ENCODE measurements around the gene KCNQ1. TPM values are rescaled to one million over a fixed set of nuclear protein-coding genes. Genes with fewer than 3 reads are reported as not detected.

KCNQ1 gene
- total RNA-seq, 4 donors from 2014 or later = 3.2 to 12.7 (median 5.5) TPM

DNA sequence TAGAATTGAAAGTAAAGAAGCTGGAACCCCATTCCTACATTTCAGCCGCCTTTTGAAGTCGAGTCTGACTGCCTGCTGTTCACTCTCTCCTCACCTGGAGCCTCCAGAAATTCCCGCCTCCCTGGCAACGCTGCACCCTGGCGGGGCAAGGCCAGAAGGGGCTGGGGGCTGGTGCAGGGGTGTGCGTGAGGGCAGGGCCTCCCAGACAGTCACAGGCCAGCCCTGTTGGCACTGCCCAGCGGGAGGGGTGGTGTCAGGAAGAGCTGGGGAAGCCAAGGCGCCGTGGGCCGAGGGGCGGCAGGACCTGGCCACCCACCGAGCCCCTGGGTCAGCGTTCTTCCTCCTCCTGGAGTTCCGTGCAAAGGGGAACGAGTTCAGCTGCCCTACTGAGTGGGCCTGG, 131.7 kb downstream of the KCNQ1 start:
- TF ChIP-seq, protein P1, sequence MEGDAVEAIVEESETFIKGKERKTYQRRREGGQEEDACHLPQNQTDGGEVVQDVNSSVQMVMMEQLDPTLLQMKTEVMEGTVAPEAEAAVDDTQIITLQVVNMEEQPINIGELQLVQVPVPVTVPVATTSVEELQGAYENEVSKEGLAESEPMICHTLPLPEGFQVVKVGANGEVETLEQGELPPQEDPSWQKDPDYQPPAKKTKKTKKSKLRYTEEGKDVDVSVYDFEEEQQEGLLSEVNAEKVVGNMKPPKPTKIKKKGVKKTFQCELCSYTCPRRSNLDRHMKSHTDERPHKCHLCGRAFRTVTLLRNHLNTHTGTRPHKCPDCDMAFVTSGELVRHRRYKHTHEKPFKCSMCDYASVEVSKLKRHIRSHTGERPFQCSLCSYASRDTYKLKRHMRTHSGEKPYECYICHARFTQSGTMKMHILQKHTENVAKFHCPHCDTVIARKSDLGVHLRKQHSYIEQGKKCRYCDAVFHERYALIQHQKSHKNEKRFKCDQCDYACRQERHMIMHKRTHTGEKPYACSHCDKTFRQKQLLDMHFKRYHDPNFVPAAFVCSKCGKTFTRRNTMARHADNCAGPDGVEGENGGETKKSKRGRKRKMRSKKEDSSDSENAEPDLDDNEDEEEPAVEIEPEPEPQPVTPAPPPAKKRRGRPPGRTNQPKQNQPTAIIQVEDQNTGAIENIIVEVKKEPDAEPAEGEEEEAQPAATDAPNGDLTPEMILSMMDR (IDR thresholded peaks at IDR 0.05; ENCODE audit: low read depth) = no peak

DNA sequence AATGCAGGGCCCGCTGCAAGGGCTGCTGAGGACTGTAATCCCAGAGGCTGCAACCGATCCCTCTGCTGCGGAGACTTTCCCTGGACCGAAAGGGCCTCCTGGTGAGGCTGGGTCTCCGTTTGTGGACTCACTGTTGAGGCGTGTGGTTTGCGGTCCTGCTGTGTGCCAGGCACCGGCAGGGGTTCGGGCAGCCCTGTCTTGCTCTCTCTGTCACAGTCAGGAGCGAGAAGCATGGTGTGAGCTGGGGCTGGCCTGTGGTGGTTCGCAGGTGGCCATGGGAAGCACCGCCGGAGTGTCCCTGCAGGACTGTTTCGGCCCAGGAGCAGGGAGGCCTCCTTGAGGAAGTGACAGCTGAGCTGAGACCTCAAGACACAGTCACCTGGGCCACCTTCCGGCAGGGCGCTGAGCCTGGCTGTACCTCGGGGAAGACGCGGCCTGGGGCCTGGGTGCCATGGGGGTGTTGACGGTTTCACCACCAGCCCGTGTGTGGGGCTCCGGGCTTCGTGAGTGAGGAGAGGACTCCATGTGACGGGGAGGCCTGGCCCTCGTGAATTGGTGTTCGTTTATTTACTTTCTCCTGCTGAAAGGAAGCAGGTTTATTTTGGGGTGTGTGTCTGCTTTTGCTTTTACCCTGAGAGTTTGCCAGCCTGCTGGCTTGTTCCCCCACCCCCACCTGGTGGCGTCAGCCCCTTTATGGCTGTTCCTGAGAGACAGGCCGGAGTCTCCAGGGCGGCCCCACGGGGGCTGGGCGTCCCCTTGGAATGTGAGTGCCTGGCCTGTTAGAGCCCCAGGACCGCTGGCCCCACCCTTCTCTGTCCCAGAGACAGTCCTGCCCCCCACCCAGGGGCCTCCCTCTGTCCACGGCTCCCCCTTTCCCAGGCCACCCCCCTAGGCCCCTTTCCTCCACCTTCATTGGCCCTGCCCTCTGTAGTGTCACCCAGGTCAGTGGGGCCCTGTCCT, 132.5 kb downstream of the KCNQ1 start:
- TF ChIP-seq, protein P1 (IDR thresholded peaks at IDR 0.05; ENCODE audit: low read depth) = no peak

DNA sequence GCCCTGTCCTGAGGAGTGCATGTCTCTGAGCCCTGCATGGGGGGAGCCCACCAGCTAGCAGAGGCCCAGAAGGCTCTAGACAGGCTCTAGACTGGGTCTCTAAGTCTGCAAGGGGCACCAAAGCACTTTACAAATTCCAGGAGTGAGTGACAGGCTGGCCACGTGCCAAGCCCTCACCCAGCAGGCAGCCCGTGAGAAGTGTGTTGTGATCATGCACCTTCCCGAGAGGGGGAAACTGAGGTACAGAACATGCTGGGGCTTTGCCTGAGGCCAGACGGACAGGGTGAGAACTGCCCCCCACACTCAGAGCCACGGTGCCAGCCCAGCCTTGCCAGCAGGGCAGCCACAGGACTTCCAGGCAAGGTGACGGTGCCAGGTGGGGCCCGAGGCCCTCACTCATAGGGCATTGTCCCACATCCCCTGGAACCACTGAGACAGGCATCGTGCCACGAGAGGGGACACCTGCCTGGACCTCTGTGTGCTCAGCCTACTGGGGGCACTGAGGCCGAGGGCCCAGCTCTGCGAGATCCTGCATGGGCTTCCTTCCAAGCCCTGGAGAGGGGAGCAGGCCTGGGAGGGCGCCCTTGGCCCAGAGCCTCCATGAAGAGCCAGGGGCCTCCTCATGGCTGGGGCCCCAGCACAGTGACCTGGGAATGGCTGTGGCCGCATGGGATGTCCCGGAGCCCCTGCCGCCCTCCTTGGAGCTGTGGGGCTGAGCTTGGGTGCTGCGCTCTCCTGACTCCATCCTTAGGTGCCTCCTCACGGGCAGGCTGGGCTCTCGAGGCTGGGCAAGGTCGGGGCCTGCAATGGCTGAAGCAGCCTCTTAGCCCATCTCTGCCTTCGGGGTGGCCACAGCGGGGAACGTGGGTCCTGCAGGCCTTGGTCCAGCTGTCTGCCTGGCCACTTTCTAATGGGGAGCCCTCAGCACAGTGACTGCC, 133.5 kb downstream of the KCNQ1 start:
- TF ChIP-seq, protein P1 (IDR thresholded peaks at IDR 0.05; ENCODE audit: low read depth) = no peak

DNA sequence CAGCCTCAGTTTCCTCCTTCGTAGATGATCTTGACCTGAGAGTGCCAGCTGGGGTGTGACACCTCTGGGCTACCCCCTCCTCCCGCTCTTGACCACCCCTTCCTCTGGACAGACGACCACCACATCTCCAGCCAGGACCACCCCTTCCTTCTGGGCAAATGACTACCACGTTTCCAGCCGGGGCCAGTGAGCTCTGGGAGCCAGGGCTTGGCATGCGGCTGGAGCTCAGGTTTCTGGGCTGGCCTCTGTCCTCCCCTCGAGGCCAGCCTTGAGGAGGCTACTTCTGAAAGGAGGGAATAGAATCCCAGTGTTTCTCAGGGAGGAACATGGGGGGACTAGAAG, 134.1 kb downstream of the KCNQ1 start:
- TF ChIP-seq, protein P1 (IDR thresholded peaks at IDR 0.05; ENCODE audit: low read depth) = no peak

DNA sequence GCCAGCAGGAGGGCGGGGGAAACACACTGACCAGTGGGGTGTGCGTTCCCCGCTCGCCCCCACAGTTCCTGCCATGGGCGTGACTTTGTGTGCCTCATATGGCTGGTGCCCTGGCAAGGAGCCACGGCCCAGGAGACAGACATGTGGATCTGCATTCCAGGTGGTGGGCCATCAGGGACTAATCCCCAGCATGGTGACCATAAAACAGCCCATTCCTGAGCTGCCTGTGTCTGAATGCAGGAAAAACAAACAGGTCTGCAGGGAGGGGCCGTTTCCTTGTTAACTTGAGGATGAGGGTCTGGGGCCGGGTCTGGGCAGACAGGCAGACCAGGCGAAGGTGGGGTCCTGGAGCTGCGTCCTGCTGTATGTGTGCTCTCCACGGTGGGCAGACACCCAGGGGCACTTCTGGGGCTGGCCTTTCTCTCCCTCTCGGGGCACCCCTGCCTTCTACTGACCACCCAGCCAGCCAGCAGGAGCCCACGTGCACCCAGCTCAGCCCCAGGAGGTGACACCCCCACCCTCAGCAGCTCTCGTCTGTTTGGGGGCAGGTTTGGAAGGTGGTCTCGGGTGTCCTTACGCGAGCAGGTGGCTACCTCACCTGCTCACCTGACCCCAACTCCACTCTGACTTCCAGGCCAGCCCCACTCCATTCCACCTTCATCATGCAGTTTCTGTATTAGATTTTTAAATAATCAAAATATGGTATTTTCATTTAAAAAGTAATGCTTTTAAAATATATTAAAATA, 134.7 kb downstream of the KCNQ1 start:
- TF ChIP-seq, protein P1 (IDR thresholded peaks at IDR 0.05; ENCODE audit: low read depth) = no peak

DNA sequence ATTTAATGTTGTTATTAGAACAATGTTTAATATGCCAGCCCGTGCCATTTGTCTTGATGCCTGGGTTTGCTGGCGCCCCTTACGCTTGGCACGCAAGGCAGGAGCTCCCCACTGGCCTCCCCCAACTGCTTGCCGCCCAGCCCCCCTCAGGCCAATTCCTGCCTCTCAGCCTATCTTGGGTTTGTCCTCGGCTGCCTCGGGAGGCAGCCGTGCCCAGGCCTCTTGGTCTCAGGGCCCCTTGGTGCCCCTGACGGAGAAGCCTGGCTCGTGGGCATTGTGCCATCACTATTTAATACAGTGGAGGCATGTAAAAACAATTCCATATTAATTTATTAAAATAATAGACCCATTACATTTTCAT, 135.2 kb downstream of the KCNQ1 start:
- TF ChIP-seq, protein P1 (IDR thresholded peaks at IDR 0.05; ENCODE audit: low read depth) = no peak
